GM10248 (cell line): ENCODE measurements around the gene SARM1.
A peak's percentile ranks its signal among the peaks of the same experiment; 100 is the strongest.

Experiments used
- CTCF ChIA-PET: fragments of 300-600 bp; sonication (Branson Sonifier 250); formaldehyde crosslinking; extraction: SDS; loops from one replicate; lab custom pipeline; 2021; ENCODE audit warnings: antibody characterized with exemption; lab: Yijun Ruan, JAX
- POLR2A ChIA-PET: fragments of 350-650 bp; sonication (Branson Sonifier 250); formaldehyde crosslinking; extraction: SDS; loops from one replicate; lab custom pipeline; 2020; ENCODE audit warnings: antibody characterized with exemption; lab: Yijun Ruan, JAX
- DNase-seq: peaks from one replicate; pipeline ENCODE4 v3.0.0; 2012; ENCODE audit errors: extremely low spot score
- CTCF ChIP-seq: IDR thresholded peaks from 2 replicates; pipeline ENCODE4 v1.5.1; 2012; ENCODE audit warnings: mild to moderate bottlenecking, low read depth; ENCODE audit errors: extremely low read depth, missing control alignments, control extremely low read depth

The SARM1 gene

GRCh38 chr17:28350271-28350670, 21.2 kb upstream of the SARM1 start:
- ChIA-PET POLR2A (interaction anchor here (1.0 kb wide), 1 partner anchor 15 kb away, joined by 3 read pairs; the partner anchor contains the start of genes IFT20 and TNFAIP1), CTCF (interaction anchor here (0.9 to 1.7 kb wide), 2 partner anchors 11 to 13 kb away, joined by 3 to 5 read pairs; no protein-coding TSS in a partner anchor)
- TF ChIP-seq CTCF: no peak
- DNase-seq: no peak

GRCh38 chr17:28357061-28357900, 14.2 kb upstream of the SARM1 start, which contains the start of gene POLDIP2:
Gene POLDIP2, minus strand, starts transcription at chr17:28357527. Its CDS starts 79 bp downstream, at chr17:28357448.
- no peak for TF ChIP-seq CTCF
- ChIA-PET CTCF (interaction anchor here (1.2 to 3.0 kb wide), 8 partner anchors 9 to 59 kb away, joined by 3 to 20 read pairs (median 6); partner anchors contain the start of genes IFT20, TNFAIP1 and VTN), POLR2A (interaction anchor here (0.6 to 4.0 kb wide), 7 partner anchors 9 to 358 kb away, joined by 3 to 27 read pairs (median 4); partner anchors contain the start of genes IFT20 and TNFAIP1)
- peak; percentile 98 for DNase-seq

- CTCF ChIA-PET: interaction anchor here (1.2 to 3.0 kb wide), 6 partner anchors 10 to 59 kb away, joined by 3 to 20 read pairs (median 6); partner anchors contain the start of genes IFT20, TNFAIP1 and VTN
- POLR2A ChIA-PET: interaction anchor here (0.6 to 4.0 kb wide), 6 partner anchors 9 to 357 kb away, joined by 4 to 27 read pairs (median 4); partner anchors contain the start of genes IFT20 and TNFAIP1
- DNase-seq: no peak
- TF ChIP-seq CTCF: no peak
These were observed 13.6 kb upstream of the SARM1 start for GRCh38 chr17:28357901-28358197.

- TF ChIP-seq CTCF: no peak
- ChIA-PET CTCF (interaction anchor here (1.2 kb wide), 2 partner anchors 54 to 111 kb away, joined by 3 read pairs; no protein-coding TSS in a partner anchor), POLR2A (no interaction called here)
- no peak for DNase-seq
These were observed 8.3 kb upstream of the SARM1 start for GRCh38 chr17:28363186-28363585.

- ChIA-PET CTCF (no interaction called here), POLR2A (no interaction called here)
- no peak for DNase-seq
- no peak for TF ChIP-seq CTCF
These were observed 7.5 kb upstream of the SARM1 start for GRCh38 chr17:28363776-28364650.
